GOT3 (cell line): ENCODE measurements around the gene BCORL1.

Source experiments
- DNase-seq: peaks from one replicate; lab custom pipeline; 2025; ENCODE audit warnings: mixed read lengths; lab: John Stamatoyannopoulos, UW

Gene BCORL1

DNA sequence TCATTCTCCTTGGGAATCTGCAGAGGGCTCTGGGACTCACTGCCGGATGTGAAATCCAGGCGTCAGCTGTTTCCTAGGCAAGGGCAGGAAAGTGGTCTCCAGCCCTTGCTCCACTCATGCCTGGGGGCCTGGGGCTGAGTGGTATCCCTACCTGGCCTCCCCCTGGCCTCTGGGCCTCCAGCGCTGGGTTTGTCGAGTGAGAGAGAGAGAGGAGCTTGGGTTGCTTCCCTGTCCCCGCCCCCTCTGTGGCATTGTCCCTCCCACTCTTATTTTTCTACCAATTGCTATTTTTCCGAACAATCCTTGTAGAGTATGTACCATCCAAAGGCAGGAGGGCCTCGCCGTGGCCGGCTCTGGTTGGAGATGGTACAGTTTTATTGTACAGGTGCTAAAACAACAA, 74.8 kb downstream of the BCORL1 start:
- no peak for DNase-seq

- DNase-seq, result no peak
Measured at GRCh38 chrX:130058652-130059051, 76.2 kb downstream of the BCORL1 start.

DNA sequence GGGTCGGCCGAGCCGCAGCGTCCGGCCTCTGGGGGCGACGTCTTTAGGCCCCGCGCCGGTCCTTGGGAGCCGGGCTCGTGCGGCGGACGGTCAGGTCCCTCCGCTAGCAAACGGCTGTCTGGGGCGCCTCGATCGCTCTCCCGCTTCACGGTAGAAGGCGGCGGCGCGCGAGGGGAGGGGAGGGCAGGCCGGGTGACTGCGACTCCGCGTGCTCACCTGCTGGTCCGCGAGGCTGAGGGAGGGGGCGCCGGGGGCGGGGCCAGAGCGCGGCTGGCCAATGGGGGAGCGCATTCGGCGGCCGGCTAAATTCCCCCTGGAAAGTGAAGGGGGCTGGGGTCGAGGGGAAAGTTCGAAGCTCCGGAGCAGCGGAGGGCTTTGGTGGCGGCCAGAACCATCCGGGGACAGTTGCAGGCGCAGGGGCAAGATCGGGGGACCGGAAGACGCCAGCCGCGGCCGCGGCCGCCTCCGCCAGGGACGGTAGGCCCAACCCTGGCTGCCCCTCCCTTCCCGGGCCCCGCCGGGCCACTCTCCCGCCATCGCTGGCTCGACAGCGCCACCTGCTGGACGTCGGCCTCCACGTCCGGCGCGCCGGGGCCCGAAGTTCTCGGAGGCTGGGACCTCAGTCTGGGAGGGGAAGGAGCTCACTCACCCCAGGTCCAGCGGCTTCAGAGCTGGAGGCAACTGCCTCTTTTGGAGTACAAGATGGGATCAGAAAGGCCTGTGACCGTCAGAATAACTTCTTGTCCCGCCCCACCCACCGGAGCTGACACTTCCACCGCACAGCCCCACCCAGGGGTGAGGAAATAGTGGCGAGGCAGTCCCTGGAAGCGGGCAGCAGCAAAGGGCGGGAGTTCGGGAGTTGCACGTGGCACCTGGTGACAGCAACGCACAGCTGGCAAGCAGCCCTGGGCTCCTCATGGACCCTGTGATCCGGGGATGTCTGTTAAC, 78.0 kb downstream of the BCORL1 start:
- DNase-seq, result peak; percentile 63

GRCh38 chrX:130066975-130067615, 84.7 kb downstream of the BCORL1 start:
- no peak for DNase-seq

DNA sequence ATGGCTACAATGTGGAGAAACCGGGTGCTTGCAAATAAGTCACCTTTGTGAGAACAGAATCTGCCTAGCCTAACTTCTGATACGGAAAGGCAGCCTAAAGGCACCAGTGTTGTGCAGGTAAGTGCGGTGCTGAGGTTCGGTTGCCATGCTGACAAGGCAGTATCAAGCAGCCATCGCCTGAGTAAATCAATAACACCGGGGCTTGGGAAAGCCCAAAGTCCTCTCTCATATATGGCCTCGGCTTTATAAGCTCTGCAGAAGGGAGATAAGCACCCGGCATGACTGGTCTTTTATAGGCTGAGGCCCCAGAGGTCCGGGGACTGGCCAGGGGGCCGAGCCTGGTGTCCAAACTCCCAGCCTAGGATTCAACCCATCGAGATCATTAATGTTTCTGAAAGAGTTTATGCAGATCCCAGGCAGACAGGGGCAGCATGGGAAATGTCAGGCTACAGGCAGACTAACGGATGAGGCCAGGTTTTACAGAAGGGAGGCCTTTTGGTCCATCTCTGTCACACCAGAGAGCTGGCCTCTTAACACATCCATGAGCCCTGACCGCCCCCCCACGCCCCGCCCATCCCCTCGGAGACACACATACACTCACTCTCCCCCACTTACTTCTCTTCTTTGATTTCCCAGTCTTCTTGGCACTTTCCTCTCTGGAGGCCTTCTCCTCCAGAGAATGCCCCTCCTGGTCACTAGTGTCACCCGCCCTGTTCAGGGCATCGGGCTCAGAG, 89.3 kb downstream of the BCORL1 start:
- DNase-seq, result no peak

DNA sequence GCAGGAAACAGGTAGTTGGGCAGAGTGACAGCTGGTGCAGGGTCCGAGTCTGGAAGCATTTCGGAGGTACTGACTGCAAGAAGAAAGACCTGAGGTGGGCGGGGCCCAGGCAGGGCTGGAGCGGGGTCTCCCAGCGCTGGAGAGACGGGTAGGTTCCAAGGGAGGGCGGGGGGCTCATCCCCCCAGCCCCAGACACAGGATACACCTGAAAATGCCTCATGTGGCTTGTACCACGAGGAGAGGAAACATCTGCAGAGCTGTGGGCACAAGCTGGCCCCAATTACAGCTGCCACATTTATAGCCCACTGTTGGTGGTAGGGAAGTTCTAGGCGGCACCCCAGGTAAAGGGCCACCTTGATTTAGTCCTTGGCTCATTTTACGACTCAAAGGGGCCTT, 89.9 kb downstream of the BCORL1 start:
- DNase-seq, result no peak

DNA sequence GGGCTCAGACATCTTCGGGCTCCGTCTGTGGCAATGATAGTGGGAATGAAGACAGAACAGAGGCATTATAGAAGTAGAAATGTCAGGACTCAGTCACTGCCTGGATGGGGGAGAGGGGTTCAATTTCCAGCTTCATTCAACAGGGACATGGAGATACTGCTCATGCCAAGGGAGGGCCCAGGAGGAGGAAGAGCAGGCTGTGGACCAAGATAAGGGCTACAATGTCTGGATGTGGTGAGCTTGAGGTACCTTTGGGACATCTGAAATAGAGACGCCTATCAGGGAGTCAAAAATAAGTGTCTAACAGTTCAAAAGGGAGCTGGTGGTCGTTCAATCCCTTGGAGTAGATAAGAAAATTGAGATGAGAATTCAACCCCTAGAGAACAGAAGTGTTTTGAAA, 93.3 kb downstream of the BCORL1 start:
- no peak for DNase-seq

GRCh38 chrX:130079824-130080406, 97.5 kb downstream of the BCORL1 start:
- no peak for DNase-seq

DNA sequence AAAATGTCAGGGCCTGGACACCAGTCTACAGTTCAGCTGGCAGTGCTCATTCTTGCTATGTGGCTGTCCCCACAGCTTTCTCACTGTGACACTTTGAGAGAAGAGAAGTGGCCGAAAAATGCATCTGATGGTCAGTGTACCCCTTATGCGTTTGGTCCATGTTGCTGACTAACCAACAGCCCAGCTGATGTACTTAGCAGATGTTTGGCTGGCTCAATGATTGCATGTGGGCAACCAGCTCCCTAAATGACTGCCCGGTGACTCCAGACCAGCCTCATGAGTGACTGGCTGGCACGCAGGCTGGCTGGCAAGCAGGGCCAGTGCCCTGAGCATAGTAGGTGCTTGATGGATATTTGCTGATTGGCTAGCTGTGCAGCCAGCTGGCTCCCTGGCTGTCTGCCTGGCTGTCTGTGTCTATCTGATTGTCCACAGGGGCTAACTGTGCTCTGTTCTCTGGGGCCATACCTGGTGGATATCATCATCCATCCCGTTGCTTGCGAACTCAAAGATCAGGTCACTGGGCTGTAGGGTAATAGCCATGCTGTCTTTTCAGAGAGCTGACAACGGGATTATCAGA, 98.4 kb downstream of the BCORL1 start:
- DNase-seq, result no peak

DNA sequence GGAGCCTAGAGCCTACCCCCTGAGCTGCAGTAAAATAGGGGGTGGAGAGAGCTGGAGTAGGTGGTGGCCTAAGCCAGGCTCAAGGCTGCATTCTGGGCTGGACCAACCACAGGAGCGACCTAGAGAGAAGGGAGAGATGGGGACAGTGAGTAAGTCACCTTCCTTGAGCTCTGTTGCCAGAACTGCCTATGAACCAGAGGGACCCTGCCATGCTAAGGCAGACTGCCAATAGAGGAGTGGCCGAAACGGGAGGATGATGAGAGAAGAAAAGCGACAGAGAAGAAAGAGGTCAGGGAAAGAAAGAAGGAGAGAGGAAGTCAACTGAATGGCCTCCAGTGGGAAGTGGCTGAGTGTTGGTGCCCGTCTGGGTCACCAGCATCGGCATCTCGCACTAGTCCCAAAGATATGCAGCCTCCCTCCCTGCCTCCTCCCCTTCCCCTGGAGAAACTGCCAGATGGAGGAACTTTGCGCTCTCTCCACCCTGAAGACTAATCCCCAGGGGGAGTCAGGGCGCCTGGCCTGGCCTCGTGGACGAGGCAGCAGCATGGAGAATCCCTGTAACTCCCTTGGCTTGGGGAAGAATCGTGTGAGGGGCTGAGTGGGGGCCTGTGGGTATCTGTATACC, 99.1 kb downstream of the BCORL1 start:
- DNase-seq, result no peak

DNA sequence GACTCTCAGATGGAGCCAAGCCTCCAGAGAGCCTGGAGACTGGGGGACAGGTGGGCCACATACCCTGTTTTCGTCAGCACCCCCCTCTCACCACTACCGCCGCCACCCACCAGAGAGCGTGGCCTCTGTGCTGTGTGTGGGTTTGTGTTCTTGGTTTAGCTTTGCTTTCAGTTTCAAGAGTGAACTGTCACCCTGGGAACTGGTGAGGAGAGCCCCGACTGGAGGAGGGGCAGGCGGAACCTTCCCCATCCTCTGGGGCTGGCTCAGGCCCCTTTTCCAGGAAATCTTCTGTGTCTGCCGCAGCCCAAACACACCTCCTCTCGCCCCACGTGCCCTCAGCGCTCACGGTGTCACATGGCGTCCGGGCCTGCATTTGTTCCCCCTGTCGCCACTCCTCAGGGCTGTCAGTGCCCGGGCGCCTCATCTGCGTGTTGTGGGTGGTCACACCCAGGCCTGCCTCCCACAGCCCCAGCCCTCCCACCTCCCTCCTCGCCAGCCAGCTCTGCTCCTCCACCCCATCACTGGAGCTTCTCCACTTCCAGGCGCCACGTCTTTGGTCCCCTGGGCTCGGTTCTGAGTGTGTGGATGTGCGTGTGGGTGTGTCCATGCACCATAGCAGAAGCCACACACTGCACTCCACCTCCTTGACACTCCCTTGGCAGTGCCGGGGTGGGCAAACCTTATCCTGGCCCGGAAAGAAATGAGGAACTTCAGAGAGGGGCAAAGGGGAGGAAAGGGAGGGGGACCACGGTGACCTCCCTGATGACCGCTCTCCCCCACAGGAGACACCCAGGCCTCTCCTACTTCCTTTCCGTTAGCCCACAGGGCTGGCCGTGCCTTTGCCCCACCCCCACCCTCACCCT, 100.0 kb downstream of the BCORL1 start:
- DNase-seq, result no peak

DNA sequence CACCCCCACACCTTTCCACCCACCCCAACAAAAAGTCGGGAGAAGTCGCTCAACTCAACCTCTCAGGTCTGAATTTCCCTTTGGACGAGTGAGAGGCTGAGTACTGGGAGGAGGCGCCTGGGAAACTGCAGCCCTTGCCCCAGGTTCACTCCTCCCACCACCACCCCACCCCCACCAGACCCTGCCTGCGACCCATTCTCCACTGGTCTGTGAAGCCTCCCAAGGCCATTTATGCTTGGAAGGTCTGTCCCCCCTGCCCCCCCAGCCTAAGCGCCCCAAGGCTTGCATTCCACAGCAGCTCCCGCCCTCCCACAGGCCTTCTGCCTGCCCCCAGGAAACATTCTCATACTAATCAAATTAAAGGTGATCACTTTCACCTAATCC, 100.7 kb downstream of the BCORL1 start:
- DNase-seq, result no peak

GRCh38 chrX:130083656-130084382, 101.4 kb downstream of the BCORL1 start:
- DNase-seq, result no peak

DNA sequence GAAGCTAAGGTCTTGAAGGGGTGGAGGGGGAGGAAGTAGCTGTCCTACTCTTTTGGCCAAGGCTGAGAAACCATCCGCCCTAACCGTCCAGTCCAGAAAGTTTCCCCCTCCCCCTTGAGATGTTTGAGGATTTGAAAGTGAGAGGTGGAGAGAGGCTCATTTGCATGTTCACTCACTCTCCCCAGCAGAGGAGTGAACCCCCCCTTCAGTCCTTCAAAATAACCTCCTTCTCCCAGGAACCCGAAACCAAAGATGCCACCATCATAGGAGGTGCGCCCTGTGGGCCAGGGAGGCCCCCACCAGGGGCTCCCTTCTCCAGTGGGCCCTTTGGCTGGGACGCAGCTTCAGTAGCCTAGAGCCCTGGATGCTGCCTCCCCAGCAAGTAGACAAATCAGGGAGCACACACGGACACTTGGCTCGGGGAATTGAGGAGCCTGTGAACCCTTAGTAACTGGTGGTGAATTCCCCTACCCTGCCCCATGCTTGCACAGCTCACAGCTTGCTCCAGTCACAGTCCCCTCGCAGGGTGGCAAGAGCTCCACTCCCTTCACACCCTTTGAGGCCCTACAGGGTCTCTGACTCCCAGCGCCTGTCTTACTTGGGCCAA, 102.3 kb downstream of the BCORL1 start:
- DNase-seq, result no peak

DNA sequence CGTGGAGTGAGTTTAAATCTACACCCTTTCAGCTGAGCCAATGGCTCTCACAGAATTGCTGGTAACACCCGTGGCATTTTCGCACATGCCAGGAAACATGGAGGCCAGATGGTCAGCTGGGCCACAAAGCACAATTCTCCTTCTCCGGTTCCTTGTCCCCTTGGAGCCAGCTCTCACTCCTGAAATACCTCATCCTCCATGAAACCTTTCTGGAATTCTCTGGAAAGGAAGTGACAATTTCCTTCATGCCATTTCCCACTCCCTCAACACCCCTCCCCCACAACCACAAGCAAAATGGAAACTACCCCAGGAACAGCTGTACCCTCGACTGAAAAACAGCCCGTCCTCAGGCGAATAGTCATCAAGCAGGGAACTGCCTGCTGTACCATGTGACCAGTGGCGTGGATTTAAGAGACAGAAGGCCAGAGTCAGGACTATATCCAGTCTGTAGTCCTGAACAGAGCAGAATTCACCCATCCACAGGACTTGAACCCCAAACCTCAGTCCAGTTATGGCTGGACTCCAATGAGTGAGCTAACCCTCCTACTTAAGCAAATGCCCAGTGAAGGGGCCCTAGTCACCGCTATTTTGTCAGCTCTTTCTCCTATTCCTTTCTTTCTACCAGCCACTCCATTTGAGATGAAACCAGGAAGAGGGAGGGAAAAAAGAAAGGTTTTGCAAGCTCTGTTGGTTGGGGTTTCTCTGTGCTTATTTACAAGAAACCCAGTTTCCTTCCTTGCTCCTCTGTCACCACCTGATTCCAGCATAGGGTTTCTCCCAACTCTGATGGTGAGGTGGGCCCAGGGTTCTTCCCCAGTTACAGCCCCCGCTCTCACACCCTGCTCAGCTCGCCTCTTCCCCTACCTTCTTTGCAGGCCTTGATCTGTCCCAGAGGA, 103.4 kb downstream of the BCORL1 start:
- DNase-seq, result no peak

- DNase-seq, result no peak
Measured at GRCh38 chrX:130086447-130087206, 104.2 kb downstream of the BCORL1 start.

GRCh38 chrX:130090364-130090763, 107.9 kb downstream of the BCORL1 start:
- DNase-seq, result no peak
